ENCODE results near the gene CCDC60.

The CCDC60 gene

GRCh38 chr12:119446459-119446858, 111.9 kb downstream of the CCDC60 start:
- DNase-seq (ENCODE audit: low read depth, low spot score) = no peak

GRCh38 chr12:119447126-119447525, 112.6 kb downstream of the CCDC60 start:
- no peak for DNase-seq (ENCODE audit: low read depth, low spot score)

- no peak for DNase-seq (ENCODE audit: low read depth, low spot score)
These were observed 113.1 kb downstream of the CCDC60 start for GRCh38 chr12:119447618-119448017.

- no peak for DNase-seq (ENCODE audit: low read depth, low spot score)
These were observed 114.1 kb downstream of the CCDC60 start for GRCh38 chr12:119448611-119449131.

GRCh38 chr12:119450771-119451170, 116.2 kb downstream of the CCDC60 start:
- DNase-seq (ENCODE audit: low read depth, low spot score) = no peak

- no peak for DNase-seq (ENCODE audit: low read depth, low spot score)
These were observed 122.3 kb downstream of the CCDC60 start for GRCh38 chr12:119456824-119457223.

- no peak for DNase-seq (ENCODE audit: low read depth, low spot score)
These were observed 122.7 kb downstream of the CCDC60 start for GRCh38 chr12:119457271-119457670.

GRCh38 chr12:119459481-119459880, 125.0 kb downstream of the CCDC60 start:
- no peak for DNase-seq (ENCODE audit: low read depth, low spot score)

- no peak for DNase-seq (ENCODE audit: low read depth, low spot score)
These were observed 126.3 kb downstream of the CCDC60 start for GRCh38 chr12:119460876-119461275.

- no peak for DNase-seq (ENCODE audit: low read depth, low spot score)
These were observed 127.2 kb downstream of the CCDC60 start for GRCh38 chr12:119461636-119462214.

- no peak for DNase-seq (ENCODE audit: low read depth, low spot score)
These were observed 128.8 kb downstream of the CCDC60 start for GRCh38 chr12:119463211-119463926.

GRCh38 chr12:119468296-119468695, 133.8 kb downstream of the CCDC60 start:
- no peak for DNase-seq (ENCODE audit: low read depth, low spot score)

- no peak for DNase-seq (ENCODE audit: low read depth, low spot score)
These were observed 141.1 kb downstream of the CCDC60 start for GRCh38 chr12:119475650-119476049.

- DNase-seq (ENCODE audit: low read depth, low spot score) = no peak
These were observed 142.4 kb downstream of the CCDC60 start for GRCh38 chr12:119476951-119477350.

- DNase-seq (ENCODE audit: low read depth, low spot score) = peak; percentile 3
These were observed 144.6 kb downstream of the CCDC60 start for GRCh38 chr12:119479121-119479561.

- DNase-seq (ENCODE audit: low read depth, low spot score) = no peak
These were observed 146.0 kb downstream of the CCDC60 start for GRCh38 chr12:119480551-119480950.

GRCh38 chr12:119486599-119487154, 152.1 kb downstream of the CCDC60 start:
- no peak for DNase-seq (ENCODE audit: low read depth, low spot score)

- no peak for DNase-seq (ENCODE audit: low read depth, low spot score)
These were observed 157.3 kb downstream of the CCDC60 start for GRCh38 chr12:119491814-119492213.

- DNase-seq (ENCODE audit: low read depth, low spot score) = no peak
These were observed 165.7 kb downstream of the CCDC60 start for GRCh38 chr12:119500209-119500608.

- no peak for DNase-seq (ENCODE audit: low read depth, low spot score)
These were observed 166.5 kb downstream of the CCDC60 start for GRCh38 chr12:119501052-119501451.

GRCh38 chr12:119505001-119505400, 170.5 kb downstream of the CCDC60 start:
- DNase-seq (ENCODE audit: low read depth, low spot score) = peak; percentile 50

GRCh38 chr12:119512772-119513497, 178.4 kb downstream of the CCDC60 start:
- DNase-seq (ENCODE audit: low read depth, low spot score) = peak; percentile 49
